ENCODE measurements around the gene CLIP1. TPM values are rescaled to one million over a fixed set of nuclear protein-coding genes. Genes with fewer than 3 reads are reported as not detected.
"Not testable (repeated sequence)": the region's sequence is repeated elsewhere in the genome, so short reads cannot be mapped to it uniquely, and the experiment has no call there.

CLIP1 gene
- total RNA-seq, 1 experiment from 2014 or later = 18.0 TPM

DNA sequence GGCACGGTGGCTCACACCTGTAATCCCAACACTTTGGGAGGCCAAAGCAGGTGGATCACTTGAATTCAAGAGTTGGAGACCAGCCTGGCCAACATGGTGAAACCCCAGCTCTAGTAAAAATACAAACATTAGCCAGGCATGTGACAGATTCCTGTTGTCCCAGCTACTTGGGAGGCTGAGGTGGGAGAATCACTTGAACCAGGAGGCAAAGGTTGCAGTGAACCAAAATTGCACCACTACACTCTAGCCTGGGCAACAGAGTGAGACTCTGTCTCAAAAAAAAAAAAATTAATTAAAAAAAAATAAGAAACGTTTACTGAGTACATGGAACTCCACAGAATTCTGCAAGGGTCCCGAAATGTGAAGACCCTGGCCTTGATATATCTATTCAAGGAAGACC is 3.4 kb downstream of the CLIP1 start:
- H3K9me3 ChIP-seq (replicated peaks); H3K27me3 ChIP-seq; H3K4me1 ChIP-seq; H3K4me3 ChIP-seq; H3K27ac ChIP-seq; DNase-seq; H3K36me3 ChIP-seq: not testable (repeated sequence)

DNA sequence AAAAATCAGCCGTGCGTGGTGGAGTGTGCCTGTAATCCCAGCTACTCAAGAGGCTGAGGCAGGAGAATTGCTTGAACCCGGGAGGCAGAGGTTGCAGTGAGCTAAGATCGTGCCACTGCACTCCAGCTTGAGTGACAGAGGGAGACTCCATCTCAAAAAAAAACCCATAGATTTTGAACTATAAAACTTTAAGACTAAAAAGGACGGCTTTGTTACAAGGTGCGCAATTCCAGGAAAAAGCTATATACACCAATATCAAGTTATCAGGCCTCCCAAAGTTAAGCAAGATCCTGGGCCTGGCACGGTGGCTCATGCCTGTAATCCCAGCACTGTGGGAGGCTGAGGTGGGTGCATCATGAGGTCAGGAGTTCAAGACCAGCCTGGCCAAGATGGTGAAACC is 6.8 kb downstream of the CLIP1 start:
- not testable (repeated sequence) for H3K9me3 ChIP-seq (replicated peaks); H3K4me1 ChIP-seq; H3K27me3 ChIP-seq; H3K27ac ChIP-seq; H3K4me3 ChIP-seq; H3K36me3 ChIP-seq; DNase-seq

DNA sequence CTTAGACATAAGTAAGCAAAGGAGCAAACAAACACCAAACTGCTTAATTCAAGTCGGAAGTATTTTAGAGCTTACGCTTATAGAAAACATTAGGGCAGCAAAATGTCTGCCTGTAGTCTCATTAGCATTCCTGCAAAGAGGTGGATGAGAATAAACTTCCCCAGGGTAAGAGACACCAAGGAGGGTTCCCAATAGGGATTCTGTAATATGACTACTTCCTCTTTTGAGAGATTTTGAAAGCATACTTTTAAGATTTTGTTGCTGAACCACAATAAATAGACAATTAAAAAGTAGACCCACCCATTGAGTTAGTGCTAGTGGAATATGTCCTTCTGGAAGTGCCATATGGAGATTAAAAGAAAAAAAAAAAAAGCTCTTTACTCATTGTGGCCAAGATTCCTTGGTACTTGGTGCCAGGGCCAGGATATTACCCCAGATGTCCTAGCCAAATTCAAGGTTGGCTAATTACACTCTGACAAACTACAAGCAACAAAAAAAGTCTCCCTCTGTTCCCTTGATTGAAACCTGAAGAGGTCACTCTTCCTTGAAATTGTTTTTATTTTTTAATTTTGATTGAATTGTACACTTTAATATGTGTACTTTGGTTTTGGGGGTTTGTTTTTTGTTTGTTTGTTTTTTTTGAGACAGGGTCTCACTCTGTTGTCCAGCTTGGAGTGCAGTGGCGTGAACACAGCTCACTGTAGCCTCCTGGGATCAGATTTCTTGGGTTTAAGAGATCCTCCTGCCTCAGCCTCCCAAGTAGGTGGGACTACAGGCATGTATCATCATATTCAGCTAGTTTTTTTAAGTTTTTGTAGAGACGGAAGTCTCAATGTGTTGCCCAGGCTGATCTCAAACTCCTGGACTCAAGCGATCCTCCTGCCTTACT is 8.7 kb downstream of the CLIP1 start:
- Histone ChIP-seq H3K27me3 (no peaks in the 10 kb centered on the region), H3K4me1 (no peaks in the 10 kb centered on the region), H3K27ac (no peak overlapping the region), H3K36me3 (peaks cover 7% of the 10 kb centered on the region; the same call in 1 of the 2 replicates), H3K4me3 (no peak overlapping the region), H3K9me3 (replicated peaks) (no peaks in the 10 kb centered on the region)
- DNase-seq = no peak

DNA sequence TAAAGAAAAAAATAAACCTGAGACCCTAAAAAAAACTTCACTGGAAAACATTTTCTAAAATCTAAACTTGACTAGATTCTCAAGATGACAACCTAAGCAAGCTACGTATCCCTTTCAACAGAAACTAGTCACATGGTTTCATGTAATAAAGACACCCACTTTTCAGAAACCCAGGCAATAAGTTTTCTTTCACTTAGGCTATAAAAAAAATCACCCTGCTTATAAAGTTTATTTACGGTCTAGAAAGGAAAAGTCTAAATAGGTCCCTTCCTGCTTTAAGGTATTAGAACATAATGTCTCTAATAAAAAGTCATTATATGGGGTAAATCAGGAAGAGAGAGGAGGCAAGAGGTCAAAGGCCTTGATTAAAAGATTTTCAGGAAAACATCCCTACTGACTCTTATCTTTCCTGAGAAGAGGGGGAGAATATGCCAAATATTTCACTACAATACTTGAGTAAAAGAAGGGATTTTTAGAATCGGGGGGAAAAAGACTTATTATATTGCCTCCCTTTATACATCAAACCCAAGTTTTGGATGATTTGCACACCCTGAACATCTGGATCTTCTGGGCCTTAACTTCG is 9.5 kb downstream of the CLIP1 start:
- no peak overlapping the region for H3K4me3 ChIP-seq
- peaks cover 7% of the 10 kb centered on the region; the same call in 1 of the 2 replicates for H3K36me3 ChIP-seq
- DNase-seq = no peak
- H3K27me3 ChIP-seq = no peaks in the 10 kb centered on the region
- no peak overlapping the region for H3K27ac ChIP-seq
- no peaks in the 10 kb centered on the region for H3K9me3 ChIP-seq (replicated peaks)
- H3K4me1 ChIP-seq = no peaks in the 10 kb centered on the region

DNA sequence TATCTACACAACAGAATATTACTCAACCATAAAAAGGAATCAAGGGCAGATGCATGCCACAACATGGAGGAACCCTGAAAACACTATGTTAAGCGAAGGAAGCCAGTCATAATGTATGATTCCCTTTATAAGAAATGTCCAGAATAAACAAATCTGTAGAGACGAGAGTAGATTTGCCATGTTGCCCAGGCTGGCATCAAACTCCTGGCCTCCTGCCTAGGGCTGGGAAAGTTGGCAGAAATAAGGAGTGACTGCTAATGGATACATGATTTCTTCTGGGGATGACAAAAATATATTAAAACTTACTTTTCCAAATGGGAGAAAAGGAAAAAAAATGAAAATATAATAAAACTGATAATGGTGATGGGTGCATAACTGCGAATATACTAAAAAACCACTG is 10.9 kb downstream of the CLIP1 start:
- H3K36me3 ChIP-seq = peaks cover 7% of the 10 kb centered on the region; the same call in 1 of the 2 replicates
- no peak overlapping the region for H3K27ac ChIP-seq
- H3K27me3 ChIP-seq = no peaks in the 10 kb centered on the region
- DNase-seq = no peak
- H3K4me1 ChIP-seq = no peaks in the 10 kb centered on the region
- no peaks in the 10 kb centered on the region for H3K9me3 ChIP-seq (replicated peaks)
- H3K4me3 ChIP-seq = no peak overlapping the region

DNA sequence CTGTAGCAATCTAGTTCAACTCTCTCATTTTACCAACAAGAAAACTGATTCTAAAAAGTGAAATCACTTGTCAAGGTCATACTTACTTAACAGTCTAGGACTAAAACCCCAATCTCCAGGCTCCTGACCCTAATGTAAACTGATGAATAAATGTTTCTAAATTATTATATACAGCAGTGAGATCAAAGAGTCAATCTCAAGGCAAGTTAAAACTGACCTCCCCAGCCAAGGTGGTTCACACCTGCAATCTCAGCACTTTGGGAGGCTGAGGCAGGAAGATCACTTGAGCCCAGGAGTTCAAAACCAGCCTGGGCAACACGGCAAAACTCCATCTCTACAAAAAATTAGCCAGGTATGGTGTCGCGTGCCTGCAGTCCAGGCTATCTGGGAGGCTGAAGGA is 15.3 kb downstream of the CLIP1 start:
- no peak for DNase-seq
- no peaks in the 10 kb centered on the region; the same call in 1 of the 2 replicates for H3K4me1 ChIP-seq
- no peaks in the 10 kb centered on the region for H3K27me3 ChIP-seq
- H3K9me3 ChIP-seq (replicated peaks) = no peaks in the 10 kb centered on the region
- H3K36me3 ChIP-seq = 0 out of 2 replicates have a peak, but pooled peaks cover 3% of the 10 kb centered on the region
- H3K4me3 ChIP-seq = no peak overlapping the region
- H3K27ac ChIP-seq = no peak overlapping the region

DNA sequence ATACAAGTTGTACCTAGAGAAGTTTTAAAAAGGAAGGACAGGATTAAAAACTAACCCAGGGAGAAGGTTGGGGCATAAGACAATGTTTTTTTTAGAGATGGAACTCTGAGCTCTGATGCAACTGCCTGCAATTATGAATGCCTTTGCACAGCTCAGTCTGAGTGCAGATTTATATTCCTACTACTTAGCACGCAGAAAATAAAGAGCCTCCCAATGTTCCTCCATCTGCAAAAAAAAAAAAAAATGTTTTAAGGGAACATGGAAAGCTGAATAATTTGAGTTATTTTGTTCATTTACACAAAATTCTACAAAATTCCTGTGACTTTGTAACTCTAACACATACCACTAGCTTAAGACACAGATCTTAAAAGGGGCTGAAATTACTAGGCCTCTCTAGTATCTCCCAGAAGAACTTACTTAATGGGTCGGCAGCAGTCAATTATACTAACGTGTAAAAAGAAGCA is 15.7 kb downstream of the CLIP1 start:
- H3K4me3 ChIP-seq = no peak overlapping the region
- 0 out of 2 replicates have a peak, but pooled peaks cover 2% of the 10 kb centered on the region for H3K36me3 ChIP-seq
- H3K4me1 ChIP-seq = no peaks in the 10 kb centered on the region; the same call in 1 of the 2 replicates
- H3K27ac ChIP-seq = no peak overlapping the region
- no peaks in the 10 kb centered on the region for H3K27me3 ChIP-seq
- H3K9me3 ChIP-seq (replicated peaks) = no peaks in the 10 kb centered on the region
- no peak for DNase-seq

DNA sequence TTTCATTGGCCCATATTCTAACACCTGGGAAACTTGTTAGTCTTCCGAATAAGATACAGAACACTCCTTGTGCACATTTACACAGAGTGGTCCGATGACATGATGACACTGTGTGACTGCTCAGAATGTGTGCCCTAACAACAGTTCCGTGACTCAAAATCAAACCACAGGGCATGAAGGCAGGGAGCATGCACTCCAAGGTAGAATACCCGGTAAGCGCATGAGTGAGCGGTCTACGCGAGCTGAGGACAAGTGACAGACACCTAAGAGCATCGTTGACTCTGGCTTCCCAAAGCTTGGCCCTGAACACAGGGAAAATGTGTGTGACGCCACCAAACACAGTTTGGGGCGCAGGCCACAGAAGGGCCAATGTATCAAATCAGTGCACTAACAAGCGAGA is 18.6 kb downstream of the CLIP1 start:
- DNase-seq = no peak
- Histone ChIP-seq H3K4me3 (no peak overlapping the region), H3K9me3 (replicated peaks) (no peaks in the 10 kb centered on the region), H3K27ac (no peak overlapping the region), H3K36me3 (no peaks in the 10 kb centered on the region), H3K27me3 (no peaks in the 10 kb centered on the region), H3K4me1 (peaks cover 5% of the 10 kb centered on the region)

DNA sequence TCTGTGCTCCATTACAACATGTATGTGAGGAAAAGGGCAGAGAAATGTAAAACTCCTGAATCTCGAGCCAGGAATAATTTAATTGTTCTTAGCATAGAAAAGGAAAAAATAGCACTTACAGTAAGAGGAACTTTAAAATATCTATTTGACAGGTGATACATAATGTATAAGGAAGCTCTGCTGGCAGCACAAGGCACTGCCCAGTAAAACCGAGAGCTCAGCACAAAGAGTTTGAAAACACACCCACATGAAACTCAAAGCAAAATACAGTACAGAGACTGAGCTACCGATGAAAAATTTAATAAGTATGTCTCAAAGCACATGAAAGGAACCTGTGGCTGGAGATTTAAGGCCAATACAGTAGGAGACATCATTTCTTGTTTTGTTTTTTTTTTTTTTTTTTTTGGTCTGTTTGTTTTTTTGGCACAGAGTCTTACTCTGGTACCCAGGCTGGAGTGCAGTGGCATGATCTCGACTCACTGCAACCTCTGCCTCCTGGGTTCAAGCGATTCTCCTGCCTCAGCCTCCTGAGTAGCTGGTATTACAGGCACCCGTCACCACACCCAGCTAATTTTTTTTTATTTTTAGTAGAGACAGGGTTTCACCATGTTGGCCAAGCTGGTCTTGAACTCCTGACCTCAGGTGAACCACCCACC is 19.2 kb downstream of the CLIP1 start:
- Histone ChIP-seq H3K27ac (no peak overlapping the region), H3K4me1 (peaks cover 5% of the 10 kb centered on the region)
- DNase-seq = no peak

DNA sequence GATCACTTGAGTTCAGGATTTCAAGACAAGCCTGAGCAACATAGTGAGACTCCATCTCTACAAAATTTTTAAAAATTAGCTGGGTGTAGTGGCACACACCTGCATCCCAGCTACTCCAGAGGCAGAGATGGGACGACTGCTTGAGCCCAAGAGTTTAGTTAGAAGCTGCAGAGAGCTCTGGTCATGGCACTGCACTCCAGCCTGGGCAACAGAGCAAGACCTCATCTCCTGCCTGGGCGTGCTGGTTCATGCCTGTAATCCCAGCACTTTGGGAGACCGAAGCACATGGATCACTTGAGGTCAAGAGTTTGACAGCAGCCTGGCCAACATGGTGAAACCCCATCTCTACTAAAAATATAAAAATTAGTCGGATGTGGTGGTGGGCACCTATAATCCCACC is 20.2 kb downstream of the CLIP1 start:
- Histone ChIP-seq H3K4me3 (no peak overlapping the region), H3K9me3 (replicated peaks) (no peaks in the 10 kb centered on the region), H3K27ac (no peak overlapping the region), H3K4me1 (peaks cover 5% of the 10 kb centered on the region), H3K36me3 (no peaks in the 10 kb centered on the region), H3K27me3 (no peaks in the 10 kb centered on the region)
- DNase-seq = peak in 1 of 2 experiments; percentile 5

More for the DNA sequence above, 19.2 kb downstream of the CLIP1 start:
- Histone ChIP-seq H3K9me3 (replicated peaks) (no peaks in the 10 kb centered on the region), H3K4me3 (no peak overlapping the region), H3K27me3 (no peaks in the 10 kb centered on the region), H3K36me3 (no peaks in the 10 kb centered on the region)

DNA sequence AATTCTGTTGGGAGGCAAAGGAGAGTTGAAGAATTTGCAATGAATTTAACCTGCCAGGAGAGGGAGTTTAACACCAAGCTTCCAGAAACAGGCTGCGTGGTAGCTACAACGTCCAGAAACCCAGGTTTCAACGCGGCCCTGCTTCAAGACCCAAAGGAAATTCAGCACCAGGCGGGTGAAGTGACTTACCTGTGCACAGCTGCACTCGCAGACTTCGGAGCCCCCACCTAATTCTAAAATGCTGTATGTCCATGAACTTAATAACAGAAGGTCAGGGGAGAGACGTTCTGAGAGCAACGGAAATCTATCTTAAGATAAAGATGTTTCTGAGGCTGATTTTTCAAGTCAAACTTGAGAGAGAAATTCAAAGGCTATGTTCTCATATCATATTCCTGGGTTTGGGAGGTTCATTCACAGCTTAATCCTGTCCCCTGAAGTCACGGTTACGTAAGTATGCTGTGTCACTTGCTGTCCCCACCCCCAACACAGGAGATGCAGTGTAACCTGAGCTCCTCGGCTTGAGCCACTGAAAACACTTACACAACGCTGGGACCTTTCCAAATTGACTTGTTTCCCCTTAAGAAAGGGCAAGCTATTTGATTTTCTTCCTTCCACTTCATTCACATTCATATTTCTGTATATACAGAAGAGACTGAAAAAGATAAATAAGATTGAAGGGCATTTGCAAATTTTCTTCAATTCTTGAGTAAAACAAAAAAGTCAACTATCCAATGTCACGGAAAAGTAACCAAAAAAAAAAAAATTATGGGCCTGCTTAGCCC is 22.7 kb downstream of the CLIP1 start:
- no peaks in the 10 kb centered on the region for H3K27me3 ChIP-seq
- peak; percentile 80 to 85 for DNase-seq
- peaks cover 5% of the 10 kb centered on the region; the same call in 1 of the 2 replicates for H3K4me1 ChIP-seq
- no peaks in the 10 kb centered on the region for H3K36me3 ChIP-seq
- H3K9me3 ChIP-seq (replicated peaks) = no peaks in the 10 kb centered on the region
- H3K4me3 ChIP-seq = peak overlapping the region; percentile 44
- H3K27ac ChIP-seq = peak overlapping the region; percentile 97

DNA sequence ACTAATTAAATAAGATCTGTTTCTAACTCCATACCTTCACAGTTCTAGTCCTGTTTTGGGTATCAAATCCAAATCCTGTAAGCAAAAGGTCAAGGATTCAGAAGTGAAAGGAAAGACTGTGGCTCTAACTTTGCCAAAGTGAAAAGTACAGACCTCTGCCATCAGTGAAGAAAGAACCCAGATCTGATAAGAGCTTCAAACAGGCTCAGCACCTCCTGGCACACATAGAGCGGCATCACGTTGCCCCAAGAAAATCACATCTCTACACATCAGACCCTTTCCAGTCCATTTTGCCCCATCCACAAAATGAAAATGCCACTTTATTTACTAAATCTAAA is 23.2 kb downstream of the CLIP1 start:
- Histone ChIP-seq H3K4me1 (peaks cover 5% of the 10 kb centered on the region; the same call in 1 of the 2 replicates), H3K36me3 (no peaks in the 10 kb centered on the region), H3K9me3 (replicated peaks) (no peaks in the 10 kb centered on the region), H3K27ac (peak overlapping the region; percentile 97), H3K4me3 (peak overlapping the region; percentile 44), H3K27me3 (no peaks in the 10 kb centered on the region)
- DNase-seq = no peak

DNA sequence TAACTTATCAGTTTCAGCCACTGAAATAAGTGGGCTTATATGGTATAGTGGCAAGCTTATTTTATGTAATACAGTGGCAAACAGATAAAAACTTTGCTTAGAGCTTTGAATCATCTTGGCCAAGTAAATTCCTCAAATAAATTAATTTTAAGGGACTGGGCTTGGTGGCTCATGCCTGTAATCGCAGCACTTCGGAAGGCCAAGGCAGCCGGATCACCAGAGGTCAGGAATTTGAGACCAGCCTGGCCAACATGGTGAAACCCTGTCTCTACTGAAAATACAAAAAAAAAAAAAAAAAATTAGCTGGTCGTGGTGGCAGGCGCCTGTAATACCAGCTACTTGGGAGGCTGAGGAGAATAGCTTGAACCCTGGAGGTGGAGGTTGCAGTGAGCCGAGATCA is 24.5 kb downstream of the CLIP1 start:
- DNase-seq; H3K27ac ChIP-seq; H3K4me1 ChIP-seq; H3K27me3 ChIP-seq; H3K4me3 ChIP-seq; H3K36me3 ChIP-seq; H3K9me3 ChIP-seq (replicated peaks): not testable (repeated sequence)

DNA sequence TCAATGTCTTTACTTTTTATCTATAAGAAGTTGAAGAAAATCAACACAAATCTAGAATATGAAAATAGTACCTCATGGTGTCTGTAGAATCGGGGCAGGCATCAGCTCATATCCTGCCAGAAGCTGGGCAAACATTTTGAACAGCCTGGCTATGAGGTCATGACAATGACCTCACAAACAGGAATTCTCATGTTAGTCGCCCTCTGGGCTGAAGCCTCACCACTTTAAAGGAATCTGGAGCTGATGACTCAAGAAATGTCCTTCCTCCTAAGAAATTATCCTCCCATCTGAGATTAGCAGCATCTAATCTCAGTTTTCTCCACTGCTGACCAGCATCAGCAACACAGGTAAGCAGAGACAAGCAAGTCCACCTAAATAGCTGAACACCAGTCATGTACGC is 27.1 kb downstream of the CLIP1 start:
- Histone ChIP-seq H3K9me3 (replicated peaks) (no peaks in the 10 kb centered on the region), H3K36me3 (no peaks in the 10 kb centered on the region; the same call in 1 of the 2 replicates), H3K27me3 (no peaks in the 10 kb centered on the region), H3K4me1 (peaks cover 5% of the 10 kb centered on the region; the same call in 1 of the 2 replicates), H3K4me3 (no peak overlapping the region), H3K27ac (no peak overlapping the region)
- DNase-seq = peak; percentile 9 to 20
